Ishikawa (cell line): ENCODE results near the gene PPAN.

Source experiments
- CEBPB ChIP-seq: IDR thresholded peaks from 2 replicates; pipeline ENCODE4 v1.6.1; 2012
- CREB1 ChIP-seq: IDR thresholded peaks from 2 replicates; pipeline ENCODE4 v1.6.1; 2012; ENCODE audit warnings: low read depth
- EGR1 ChIP-seq: IDR thresholded peaks from 2 replicates; pipeline ENCODE4 v1.6.1; 2012
- EP300 ChIP-seq: IDR thresholded peaks from 2 replicates; pipeline ENCODE4 v1.6.1; 2012; ENCODE audit warnings: borderline replicate concordance
- MAX ChIP-seq: IDR thresholded peaks from 2 replicates; pipeline ENCODE4 v1.6.1; 2012
- NFIC ChIP-seq: IDR thresholded peaks from 2 replicates; pipeline ENCODE4 v1.6.1; 2012
- RAD21 ChIP-seq: IDR thresholded peaks from 2 replicates; pipeline ENCODE4 v1.6.1; 2012; ENCODE audit warnings: low read depth
- TAF1 ChIP-seq: IDR thresholded peaks from 2 replicates; pipeline ENCODE4 v1.6.1; 2012; ENCODE audit warnings: low read depth, mild to moderate bottlenecking
- TCF12 ChIP-seq: IDR thresholded peaks from 2 replicates; pipeline ENCODE4 v1.6.1; 2012; ENCODE audit warnings: low read depth
- YY1 ChIP-seq: IDR thresholded peaks from 2 replicates; pipeline ENCODE4 v1.6.1; 2012; ENCODE audit warnings: low read depth
- TF ChIP-seq, protein P1 (sequence below): IDR thresholded peaks from 2 replicates; pipeline ENCODE4 v1.6.1; 2012; ENCODE audit warnings: low read depth, mild to moderate bottlenecking

GRCh38 chr19:10112895-10113591 is 6.9 kb downstream of the PPAN start:
- TF ChIP-seq CREB1 (no peak), TCF12 (no peak), MAX (no peak), CEBPB (no peak), TAF1 (no peak), YY1 (no peak), EP300 (no peak), NFIC (no peak), RAD21 (peak; percentile 19; the same call in 1 of the 2 replicates), EGR1 (no peak)
- TF ChIP-seq, protein P1, sequence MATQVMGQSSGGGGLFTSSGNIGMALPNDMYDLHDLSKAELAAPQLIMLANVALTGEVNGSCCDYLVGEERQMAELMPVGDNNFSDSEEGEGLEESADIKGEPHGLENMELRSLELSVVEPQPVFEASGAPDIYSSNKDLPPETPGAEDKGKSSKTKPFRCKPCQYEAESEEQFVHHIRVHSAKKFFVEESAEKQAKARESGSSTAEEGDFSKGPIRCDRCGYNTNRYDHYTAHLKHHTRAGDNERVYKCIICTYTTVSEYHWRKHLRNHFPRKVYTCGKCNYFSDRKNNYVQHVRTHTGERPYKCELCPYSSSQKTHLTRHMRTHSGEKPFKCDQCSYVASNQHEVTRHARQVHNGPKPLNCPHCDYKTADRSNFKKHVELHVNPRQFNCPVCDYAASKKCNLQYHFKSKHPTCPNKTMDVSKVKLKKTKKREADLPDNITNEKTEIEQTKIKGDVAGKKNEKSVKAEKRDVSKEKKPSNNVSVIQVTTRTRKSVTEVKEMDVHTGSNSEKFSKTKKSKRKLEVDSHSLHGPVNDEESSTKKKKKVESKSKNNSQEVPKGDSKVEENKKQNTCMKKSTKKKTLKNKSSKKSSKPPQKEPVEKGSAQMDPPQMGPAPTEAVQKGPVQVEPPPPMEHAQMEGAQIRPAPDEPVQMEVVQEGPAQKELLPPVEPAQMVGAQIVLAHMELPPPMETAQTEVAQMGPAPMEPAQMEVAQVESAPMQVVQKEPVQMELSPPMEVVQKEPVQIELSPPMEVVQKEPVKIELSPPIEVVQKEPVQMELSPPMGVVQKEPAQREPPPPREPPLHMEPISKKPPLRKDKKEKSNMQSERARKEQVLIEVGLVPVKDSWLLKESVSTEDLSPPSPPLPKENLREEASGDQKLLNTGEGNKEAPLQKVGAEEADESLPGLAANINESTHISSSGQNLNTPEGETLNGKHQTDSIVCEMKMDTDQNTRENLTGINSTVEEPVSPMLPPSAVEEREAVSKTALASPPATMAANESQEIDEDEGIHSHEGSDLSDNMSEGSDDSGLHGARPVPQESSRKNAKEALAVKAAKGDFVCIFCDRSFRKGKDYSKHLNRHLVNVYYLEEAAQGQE = no peak
